Suprapubic skin (tissue), 4 donors: ENCODE measurements around the gene CCDC85C.

Source experiments
- CTCF ChIP-seq, 2 donors: fragments of 200-600 bp in 1 of 2; fragments of 450-650 bp in 1 of 2; sonication (generic) in 1 of 2; IDR thresholded peaks; one replicate each; pipeline ENCODE4 v1.5.1; 2016 to 2019; ENCODE audit warnings: antibody characterized with exemption in 2 of 2, mild to moderate bottlenecking in 1 of 2, moderate library complexity in 1 of 2
- POLR2A ChIP-seq, 2 donors: fragments of 450-650 bp; IDR thresholded peaks; one replicate each; pipeline ENCODE4 v1.6.1; 2017; ENCODE audit warnings: antibody characterized with exemption in 2 of 2, mild to moderate bottlenecking in 2 of 2, moderate library complexity in 2 of 2
- POLR2AphosphoS5 ChIP-seq, 3 donors: sonication (generic); formaldehyde crosslinking; IDR thresholded peaks; one replicate each; pipeline ENCODE4 v1.6.1; 2017; ENCODE audit warnings: antibody characterized with exemption in 3 of 3

DNA sequence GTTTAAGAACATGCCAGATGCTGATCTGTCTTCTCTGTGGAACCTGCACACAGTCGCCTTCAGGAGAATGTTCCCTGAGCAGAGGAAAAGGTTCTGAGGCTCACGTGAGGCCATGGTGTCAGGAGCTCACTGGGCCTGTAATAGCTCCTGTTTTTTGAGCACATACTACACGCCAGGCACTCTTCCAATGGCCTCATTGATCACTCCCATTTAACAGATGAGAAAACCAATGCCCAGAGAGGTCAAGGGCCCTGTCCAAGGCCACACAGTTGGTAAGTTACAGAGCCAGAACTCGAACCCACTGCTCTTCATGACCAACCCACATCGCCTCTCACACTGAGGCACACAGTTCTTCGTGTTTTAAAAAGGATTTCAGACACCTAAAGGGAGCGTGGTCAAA lies 33.6 kb upstream of the CCDC85C start:
- TF ChIP-seq CTCF (IDR thresholded peaks at IDR 0.05), result no peak
- TF ChIP-seq POLR2AphosphoS5 (IDR thresholded peaks at IDR 0.05), result no peak
- no peak for TF ChIP-seq POLR2A (IDR thresholded peaks at IDR 0.05)
